SU-DHL-6 (cell line): ENCODE data around the gene AGR2.

Experiments
- H2AFZ ChIP-seq: fragments of 200-600 bp; sonication (generic); 2 replicates; pipeline ENCODE4 v1.6.1; 2014; ENCODE audit warnings: low read depth, mild to moderate bottlenecking, moderate library complexity, mixed read lengths, antibody characterized with exemption, low read length; ENCODE audit not compliant: severe bottlenecking
- H3F3A ChIP-seq: fragments of 200-600 bp; shearing (Covaris generic); 2 replicates; pipeline ENCODE4 v1.6.0; 2016; ENCODE audit warnings: antibody characterized with exemption, mild to moderate bottlenecking; ENCODE audit not compliant: insufficient read depth
- H3K27ac ChIP-seq: fragments of 200-600 bp; sonication (generic); 2 replicates; pipeline ENCODE4 v1.5.1; 2016; ENCODE audit warnings: low read depth, mild to moderate bottlenecking, low read length, moderate library complexity, mixed read lengths
- H3K27me3 ChIP-seq: fragments of 200-600 bp; sonication (generic), shearing (Covaris generic); 2 replicates; pipeline ENCODE4 v1.6.0; 2014; ENCODE audit warnings: mild to moderate bottlenecking, low read length
- H3K36me3 ChIP-seq: fragments of 200-600 bp; sonication (generic); 2 replicates; pipeline ENCODE4 v1.6.1; 2014; ENCODE audit warnings: mild to moderate bottlenecking, low read length, mixed read lengths
- H3K4me2 ChIP-seq: fragments of 300-600, 200-600 bp; shearing (Covaris generic), sonication (generic); 2 replicates; pipeline ENCODE4 v1.6.0; 2014; ENCODE audit warnings: low read length, low read depth, mild to moderate bottlenecking; ENCODE audit not compliant: poor library complexity, severe bottlenecking
- H3K4me3 ChIP-seq: fragments of 200-600 bp; sonication (generic); 2 replicates; pipeline ENCODE4 v1.5.1; 2014; ENCODE audit warnings: antibody characterized with exemption, low read length, mild to moderate bottlenecking, mixed read lengths; ENCODE audit not compliant: insufficient read depth, poor library complexity, severe bottlenecking
- H3K79me2 ChIP-seq: fragments of 200-600 bp; sonication (generic); 2 replicates; pipeline ENCODE4 v1.6.1; 2014; ENCODE audit warnings: mild to moderate bottlenecking, low read length, moderate library complexity; ENCODE audit not compliant: insufficient read depth
- H3K9ac ChIP-seq: fragments of 200-600 bp; sonication (generic); 2 replicates; pipeline ENCODE4 v1.7.0; 2014; ENCODE audit warnings: mild to moderate bottlenecking, low read length
- H3K9me2 ChIP-seq: fragments of 200-600 bp; sonication (generic); replicated peaks from 2 replicates; pipeline ENCODE4 v1.6.1; 2014; ENCODE audit warnings: low read length; ENCODE audit not compliant: insufficient read depth
- H3K9me3 ChIP-seq: fragments of 200-600 bp; sonication (generic); 2 replicates; pipeline ENCODE4 v1.6.1; 2014; ENCODE audit warnings: low read length, mixed read lengths; ENCODE audit not compliant: insufficient read depth
- H4K20me1 ChIP-seq: fragments of 200-600 bp; sonication (generic); 2 replicates; pipeline ENCODE4 v1.6.1; 2014; ENCODE audit warnings: low read depth, mild to moderate bottlenecking, antibody characterized with exemption, low read length, moderate library complexity, mixed read lengths
- CTCF ChIP-seq: fragments of 200-600 bp; sonication (generic); IDR thresholded peaks from one replicate; pipeline ENCODE4 v1.5.1; 2017; ENCODE audit warnings: antibody characterized with exemption, mild to moderate bottlenecking, low read length, moderate library complexity; ENCODE audit not compliant: insufficient read depth, poor library complexity, severe bottlenecking
- EZH2phosphoT487 ChIP-seq: fragments of 200-600 bp; sonication (generic), shearing (Covaris generic); conservative IDR thresholded peaks from 2 replicates; pipeline ENCODE4 v1.6.1; 2018; ENCODE audit warnings: mild to moderate bottlenecking, antibody characterized with exemption, low read length, moderate library complexity, mixed read lengths

Gene AGR2

GRCh38 chr7:16849296-16850148, 44.7 kb upstream of the AGR2 start:
- Histone ChIP-seq H3K9me2 (no peaks in the 10 kb centered on the region), H3K27ac (no peak overlapping the region), H4K20me1 (no peaks in the 10 kb centered on the region), H3K9ac (no peak overlapping the region), H3K27me3 (no peaks in the 10 kb centered on the region), H3K4me3 (no peak overlapping the region), H3K79me2 (no peaks in the 10 kb centered on the region), H3K9me3 (no peaks in the 10 kb centered on the region), H3K36me3 (no peaks in the 10 kb centered on the region), H3K4me2 (no peak overlapping the region), H2AFZ (no peak overlapping the region), H3F3A (no peaks in the 10 kb centered on the region)
- TF ChIP-seq CTCF (no peak), EZH2phosphoT487 (no peak)

- Histone ChIP-seq H4K20me1 (no peaks in the 10 kb centered on the region), H3K9ac (no peak overlapping the region), H2AFZ (no peak overlapping the region), H3K36me3 (no peaks in the 10 kb centered on the region), H3K27me3 (no peaks in the 10 kb centered on the region), H3K79me2 (no peaks in the 10 kb centered on the region), H3K27ac (no peak overlapping the region), H3K9me2 (no peaks in the 10 kb centered on the region), H3K9me3 (no peaks in the 10 kb centered on the region), H3K4me3 (no peak overlapping the region), H3F3A (no peaks in the 10 kb centered on the region), H3K4me2 (no peak overlapping the region)
- TF ChIP-seq CTCF = no peak
- no peak for TF ChIP-seq EZH2phosphoT487
Observed at GRCh38 chr7:16847381-16847860, 42.6 kb upstream of the AGR2 start.

GRCh38 chr7:16846601-16847165, 41.9 kb upstream of the AGR2 start:
- Histone ChIP-seq H3K9me3 (no peaks in the 10 kb centered on the region), H3F3A (no peaks in the 10 kb centered on the region), H3K9ac (no peak overlapping the region), H3K27ac (no peak overlapping the region), H2AFZ (no peak overlapping the region), H3K4me2 (no peak overlapping the region), H4K20me1 (no peaks in the 10 kb centered on the region), H3K36me3 (no peaks in the 10 kb centered on the region), H3K9me2 (no peaks in the 10 kb centered on the region), H3K79me2 (no peaks in the 10 kb centered on the region), H3K27me3 (no peaks in the 10 kb centered on the region), H3K4me3 (no peak overlapping the region)
- no peak for TF ChIP-seq CTCF
- TF ChIP-seq EZH2phosphoT487 = no peak
